A549 (cell line): ENCODE results near the gene PRRG2.

Experiments used
- BHLHE40 ChIP-seq: IDR thresholded peaks from 2 replicates; pipeline ENCODE4 v1.6.1; 2012; ENCODE audit warnings: low read depth, low read length, inconsistent platforms
- EHMT2 ChIP-seq: fragments of 200-600 bp; sonication (generic); IDR thresholded peaks from 2 replicates; pipeline ENCODE4 v1.6.1; 2016; ENCODE audit warnings: antibody characterized with exemption, low read depth, mild to moderate bottlenecking, moderate library complexity
- POLR2A ChIP-seq: IDR thresholded peaks from 2 replicates; pipeline ENCODE4 v1.6.1; 2012; ENCODE audit warnings: mild to moderate bottlenecking, low read length
- POLR2AphosphoS2 ChIP-seq: conservative IDR thresholded peaks from 2 replicates; pipeline ENCODE4 v1.6.1; 2012; ENCODE audit warnings: low read length, improper control_type of control experiment, inconsistent platforms
- RAD21 ChIP-seq, 2 experiments: fragments of >200 bp in 1 of 2; sonication (Bioruptor Twin) in 1 of 2; formaldehyde crosslinking in 1 of 2; IDR thresholded peaks in 1 of 2; conservative IDR thresholded peaks in 1 of 2; 2 replicates in 1 of 2; 3 replicates in 1 of 2; pipeline ENCODE4 v1.6.1; 2012 to 2018; ENCODE audit warnings: inconsistent platforms in 1 of 2
- TF ChIP-seq, protein P1 (sequence below): IDR thresholded peaks from 2 replicates; pipeline ENCODE4 v1.6.1; 2012
- TF ChIP-seq, protein P2 (sequence below): fragments of 200-600 bp; sonication (generic); IDR thresholded peaks from 2 replicates; pipeline ENCODE4 v1.6.1; 2016; ENCODE audit warnings: antibody characterized with exemption, mild to moderate bottlenecking, moderate library complexity
- TF ChIP-seq, protein P3 (sequence below): fragments of >200 bp; sonication (Bioruptor Twin); formaldehyde crosslinking; IDR thresholded peaks from 3 replicates; pipeline ENCODE4 v1.5.1; 2016

- TF ChIP-seq POLR2AphosphoS2 (no peak), EHMT2 (no peak), BHLHE40 (no peak), RAD21 (conservative IDR thresholded peaks at IDR 0.05 in 1 of 2, IDR thresholded peaks at IDR 0.05 in 1 of 2) (no peak), POLR2A (no peak)
- TF ChIP-seq, protein P1, sequence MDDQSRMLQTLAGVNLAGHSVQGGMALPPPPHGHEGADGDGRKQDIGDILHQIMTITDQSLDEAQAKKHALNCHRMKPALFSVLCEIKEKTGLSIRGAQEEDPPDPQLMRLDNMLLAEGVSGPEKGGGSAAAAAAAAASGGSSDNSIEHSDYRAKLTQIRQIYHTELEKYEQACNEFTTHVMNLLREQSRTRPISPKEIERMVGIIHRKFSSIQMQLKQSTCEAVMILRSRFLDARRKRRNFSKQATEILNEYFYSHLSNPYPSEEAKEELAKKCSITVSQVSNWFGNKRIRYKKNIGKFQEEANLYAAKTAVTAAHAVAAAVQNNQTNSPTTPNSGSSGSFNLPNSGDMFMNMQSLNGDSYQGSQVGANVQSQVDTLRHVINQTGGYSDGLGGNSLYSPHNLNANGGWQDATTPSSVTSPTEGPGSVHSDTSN, result no peak
- TF ChIP-seq, protein P2, sequence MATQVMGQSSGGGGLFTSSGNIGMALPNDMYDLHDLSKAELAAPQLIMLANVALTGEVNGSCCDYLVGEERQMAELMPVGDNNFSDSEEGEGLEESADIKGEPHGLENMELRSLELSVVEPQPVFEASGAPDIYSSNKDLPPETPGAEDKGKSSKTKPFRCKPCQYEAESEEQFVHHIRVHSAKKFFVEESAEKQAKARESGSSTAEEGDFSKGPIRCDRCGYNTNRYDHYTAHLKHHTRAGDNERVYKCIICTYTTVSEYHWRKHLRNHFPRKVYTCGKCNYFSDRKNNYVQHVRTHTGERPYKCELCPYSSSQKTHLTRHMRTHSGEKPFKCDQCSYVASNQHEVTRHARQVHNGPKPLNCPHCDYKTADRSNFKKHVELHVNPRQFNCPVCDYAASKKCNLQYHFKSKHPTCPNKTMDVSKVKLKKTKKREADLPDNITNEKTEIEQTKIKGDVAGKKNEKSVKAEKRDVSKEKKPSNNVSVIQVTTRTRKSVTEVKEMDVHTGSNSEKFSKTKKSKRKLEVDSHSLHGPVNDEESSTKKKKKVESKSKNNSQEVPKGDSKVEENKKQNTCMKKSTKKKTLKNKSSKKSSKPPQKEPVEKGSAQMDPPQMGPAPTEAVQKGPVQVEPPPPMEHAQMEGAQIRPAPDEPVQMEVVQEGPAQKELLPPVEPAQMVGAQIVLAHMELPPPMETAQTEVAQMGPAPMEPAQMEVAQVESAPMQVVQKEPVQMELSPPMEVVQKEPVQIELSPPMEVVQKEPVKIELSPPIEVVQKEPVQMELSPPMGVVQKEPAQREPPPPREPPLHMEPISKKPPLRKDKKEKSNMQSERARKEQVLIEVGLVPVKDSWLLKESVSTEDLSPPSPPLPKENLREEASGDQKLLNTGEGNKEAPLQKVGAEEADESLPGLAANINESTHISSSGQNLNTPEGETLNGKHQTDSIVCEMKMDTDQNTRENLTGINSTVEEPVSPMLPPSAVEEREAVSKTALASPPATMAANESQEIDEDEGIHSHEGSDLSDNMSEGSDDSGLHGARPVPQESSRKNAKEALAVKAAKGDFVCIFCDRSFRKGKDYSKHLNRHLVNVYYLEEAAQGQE, result no peak
- TF ChIP-seq, protein P3, sequence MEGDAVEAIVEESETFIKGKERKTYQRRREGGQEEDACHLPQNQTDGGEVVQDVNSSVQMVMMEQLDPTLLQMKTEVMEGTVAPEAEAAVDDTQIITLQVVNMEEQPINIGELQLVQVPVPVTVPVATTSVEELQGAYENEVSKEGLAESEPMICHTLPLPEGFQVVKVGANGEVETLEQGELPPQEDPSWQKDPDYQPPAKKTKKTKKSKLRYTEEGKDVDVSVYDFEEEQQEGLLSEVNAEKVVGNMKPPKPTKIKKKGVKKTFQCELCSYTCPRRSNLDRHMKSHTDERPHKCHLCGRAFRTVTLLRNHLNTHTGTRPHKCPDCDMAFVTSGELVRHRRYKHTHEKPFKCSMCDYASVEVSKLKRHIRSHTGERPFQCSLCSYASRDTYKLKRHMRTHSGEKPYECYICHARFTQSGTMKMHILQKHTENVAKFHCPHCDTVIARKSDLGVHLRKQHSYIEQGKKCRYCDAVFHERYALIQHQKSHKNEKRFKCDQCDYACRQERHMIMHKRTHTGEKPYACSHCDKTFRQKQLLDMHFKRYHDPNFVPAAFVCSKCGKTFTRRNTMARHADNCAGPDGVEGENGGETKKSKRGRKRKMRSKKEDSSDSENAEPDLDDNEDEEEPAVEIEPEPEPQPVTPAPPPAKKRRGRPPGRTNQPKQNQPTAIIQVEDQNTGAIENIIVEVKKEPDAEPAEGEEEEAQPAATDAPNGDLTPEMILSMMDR, result no peak
Observed at GRCh38 chr19:49566302-49566701, 14.8 kb upstream of the PRRG2 start.
